Esophagus muscularis mucosa (tissue), 4 donors: ENCODE measurements around the gene MYH15.

Source experiments
- CTCF ChIP-seq, 3 experiments: fragments of 200-600 bp in 2 of 3; fragments of 450-650 bp in 1 of 3; sonication (generic) in 2 of 3; IDR thresholded peaks; one replicate each; pipeline ENCODE4 v1.5.1; 2017 to 2019; ENCODE audit warnings: antibody characterized with exemption in 3 of 3, mild to moderate bottlenecking in 2 of 3, moderate library complexity in 1 of 3
- EP300 ChIP-seq: sonication (generic); formaldehyde crosslinking; IDR thresholded peaks from one replicate; pipeline ENCODE4 v1.6.1; 2017; ENCODE audit warnings: antibody characterized with exemption
- POLR2A ChIP-seq: fragments of 450-650 bp; IDR thresholded peaks from one replicate; pipeline ENCODE4 v1.6.1; 2017; ENCODE audit warnings: antibody characterized with exemption, moderate library complexity, mild to moderate bottlenecking, low read depth
- POLR2AphosphoS5 ChIP-seq, 2 donors: sonication (generic); formaldehyde crosslinking; IDR thresholded peaks; one replicate each; pipeline ENCODE4 v1.6.1; 2017; ENCODE audit warnings: antibody characterized with exemption in 2 of 2

DNA sequence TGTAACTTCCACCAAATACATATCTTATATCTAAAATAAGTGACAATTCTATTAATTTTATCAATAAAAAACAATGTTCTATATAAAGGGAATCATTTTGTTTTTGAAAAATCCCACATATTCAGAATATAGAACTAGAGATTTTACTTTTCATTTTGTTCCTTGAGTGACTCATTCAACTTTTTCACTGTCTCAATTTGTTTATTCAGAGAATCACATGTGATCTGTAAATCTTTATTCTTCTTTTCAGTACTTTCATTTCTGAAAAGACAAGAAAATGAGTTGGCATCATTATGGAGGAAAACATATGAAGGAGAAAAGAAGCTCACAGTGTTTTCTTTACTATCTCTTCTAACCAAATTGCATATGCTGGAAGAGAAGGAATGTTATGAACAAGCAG, 43.8 kb upstream of the MYH15 start:
- TF ChIP-seq POLR2A (no peak), CTCF (IDR thresholded peaks at IDR 0.05) (no peak), POLR2AphosphoS5 (IDR thresholded peaks at IDR 0.05) (no peak), EP300 (no peak)
